Stimulated activated naive CD8-positive, alpha-beta T cell treated with anti-CD3 and anti-CD28 coated beads, Interleukin-15, Interleukin-2, amounts not matched to agents 100 ng/mL and 50 ng/mL, for 24 hours (primary cell): ENCODE results near the gene SHF.
"Not testable (repeated sequence)": the region's sequence is repeated elsewhere in the genome, so short reads cannot be mapped to it uniquely, and the experiment has no call there.

ENCODE experiments used
- H3K27ac Mint-ChIP-seq: one replicate; pipeline ENCODE4 v1.8.0; 2021; ENCODE audit warnings: mild to moderate bottlenecking, mixed read lengths
- H3K27me3 Mint-ChIP-seq: one replicate; pipeline ENCODE4 v1.8.0; 2021; ENCODE audit warnings: mixed read lengths
- H3K36me3 Mint-ChIP-seq: one replicate; pipeline ENCODE4 v1.8.0; 2021; ENCODE audit warnings: low read depth, mixed read lengths
- H3K4me1 Mint-ChIP-seq: one replicate; pipeline ENCODE4 v1.8.0; 2021; ENCODE audit warnings: low read depth, mixed read lengths
- H3K4me3 Mint-ChIP-seq: one replicate; pipeline ENCODE4 v1.8.0; 2021; ENCODE audit warnings: mild to moderate bottlenecking, mixed read lengths
- H3K9me3 Mint-ChIP-seq: one replicate; pipeline ENCODE4 v1.8.0; 2021; ENCODE audit warnings: mixed read lengths

The SHF gene, protein sequence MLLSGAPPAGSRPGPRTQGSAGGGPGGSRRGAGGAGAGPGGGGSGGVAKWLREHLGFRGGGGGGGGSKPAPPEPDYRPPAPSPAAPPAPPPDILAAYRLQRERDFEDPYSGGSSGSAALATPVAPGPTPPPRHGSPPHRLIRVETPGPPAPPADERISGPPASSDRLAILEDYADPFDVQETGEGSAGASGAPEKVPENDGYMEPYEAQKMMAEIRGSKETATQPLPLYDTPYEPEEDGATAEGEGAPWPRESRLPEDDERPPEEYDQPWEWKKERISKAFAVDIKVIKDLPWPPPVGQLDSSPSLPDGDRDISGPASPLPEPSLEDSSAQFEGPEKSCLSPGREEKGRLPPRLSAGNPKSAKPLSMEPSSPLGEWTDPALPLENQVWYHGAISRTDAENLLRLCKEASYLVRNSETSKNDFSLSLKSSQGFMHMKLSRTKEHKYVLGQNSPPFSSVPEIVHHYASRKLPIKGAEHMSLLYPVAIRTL

DNA sequence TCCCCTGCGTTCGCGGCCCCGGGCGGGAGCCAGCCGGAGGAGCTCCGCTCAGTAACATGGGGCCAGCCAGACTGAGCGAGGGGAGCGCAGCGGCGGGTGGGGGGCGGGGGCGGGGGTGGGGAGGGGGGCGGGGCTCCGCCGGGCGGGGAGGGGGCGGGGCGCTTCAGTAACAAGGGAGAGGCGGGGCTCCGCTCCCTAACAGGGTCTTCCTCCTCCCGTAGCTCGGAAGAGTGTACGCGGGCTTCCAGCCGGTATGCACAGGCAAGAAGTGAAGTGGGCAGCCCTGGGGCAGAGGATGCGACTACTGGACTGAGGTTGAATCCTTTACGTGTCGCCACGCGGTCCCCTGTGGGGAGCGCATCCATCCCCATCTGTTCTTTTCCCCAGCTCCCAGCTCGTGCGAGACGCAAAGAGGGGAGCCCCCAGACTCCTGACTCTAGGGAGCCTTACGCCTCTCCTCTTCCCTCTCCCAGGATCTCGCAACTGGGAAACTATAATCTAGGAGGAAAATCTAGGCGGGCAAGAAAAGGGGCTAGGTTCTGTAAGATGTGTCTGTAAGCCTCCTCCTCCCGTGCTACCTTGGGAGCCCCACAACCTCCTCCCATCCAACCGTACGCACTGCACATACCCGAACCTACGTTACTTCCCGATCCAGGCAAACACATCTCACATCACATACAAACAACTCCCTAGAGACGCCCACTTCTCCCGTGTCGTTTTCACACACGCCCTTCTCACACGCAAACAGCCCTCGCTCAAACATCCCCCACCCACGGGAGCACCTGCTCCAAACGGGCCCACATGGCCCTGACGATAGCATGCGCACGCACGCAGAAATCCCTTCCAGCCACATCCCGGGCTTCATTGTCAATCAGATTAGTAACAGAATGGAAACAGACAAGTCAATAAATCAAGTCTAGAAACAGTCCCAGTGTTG lies at the start of gene SHF:
Gene SHF (minus strand): TSS at position 73 of the 937 bp plus-strand sequence. CDS start 15 bp downstream, at position 58.
- Mint-ChIP-seq H3K27me3 (peaks cover 3% of the 10 kb centered on the region), H3K27ac (peak within 1 kb of the TSS; percentile 98), H3K36me3 (no peaks in the 10 kb centered on the region), H3K4me1 (peaks cover 32% of the 10 kb centered on the region), H3K4me3 (peak within 1 kb of the TSS; percentile 90), H3K9me3 (no peaks in the 10 kb centered on the region)

DNA sequence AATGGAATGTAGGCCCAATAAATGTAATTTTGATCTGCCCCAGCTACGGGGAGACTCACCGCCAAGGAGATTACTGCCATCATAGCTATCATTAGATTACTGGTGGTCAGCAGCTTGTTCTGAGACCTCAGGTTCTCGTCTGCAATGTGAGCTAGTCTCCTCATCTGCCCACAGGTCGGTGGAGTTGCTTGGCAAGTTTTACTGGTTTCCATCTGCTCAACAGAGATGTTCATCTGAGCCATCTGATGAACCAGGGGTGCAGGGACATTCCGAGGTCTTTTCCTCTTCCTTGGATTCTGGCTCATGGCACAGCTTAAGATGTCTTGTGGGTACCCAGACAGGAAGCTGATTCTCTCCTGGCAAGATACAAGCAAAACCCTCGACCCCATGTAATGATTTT lies 49.0 kb upstream of the SHF start:
- H3K27ac Mint-ChIP-seq, H3K27me3 Mint-ChIP-seq, H3K4me1 Mint-ChIP-seq, H3K4me3 Mint-ChIP-seq, H3K36me3 Mint-ChIP-seq: not testable (repeated sequence)
- H3K9me3 Mint-ChIP-seq: peaks cover 51% of the 10 kb centered on the region

DNA sequence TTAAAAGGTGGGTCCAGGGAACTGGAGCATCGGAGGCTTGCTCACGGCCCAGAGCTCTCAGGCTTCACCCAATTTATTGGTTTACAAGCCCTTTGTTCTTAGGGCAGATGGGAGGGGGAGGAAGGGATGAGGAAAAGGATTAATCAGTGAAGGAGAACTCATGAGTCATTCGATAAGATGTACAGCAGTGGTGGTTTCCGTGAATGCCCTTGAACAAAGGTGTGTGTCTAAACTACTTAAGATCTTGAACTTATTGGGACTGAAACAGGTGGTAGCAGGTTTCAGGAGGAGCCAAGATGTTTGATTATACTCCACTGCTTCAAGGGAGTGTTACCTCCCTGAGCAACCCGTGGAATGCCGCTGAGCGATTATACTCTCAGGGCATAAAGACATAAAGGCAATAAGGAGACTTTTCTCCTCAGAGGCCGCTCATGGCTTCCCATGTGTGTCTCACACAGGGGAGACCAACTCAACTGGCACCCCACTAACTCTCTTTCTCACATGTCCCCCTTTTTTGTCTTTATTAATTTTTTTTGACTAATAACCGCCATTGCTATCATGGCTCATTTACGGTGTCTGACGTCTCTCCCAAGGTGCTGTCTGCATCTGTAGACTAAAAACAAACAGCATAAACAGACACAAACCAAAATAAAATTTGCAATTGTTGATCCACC lies 46.9 kb upstream of the SHF start:
- Mint-ChIP-seq H3K27ac (no peak overlapping the region), H3K9me3 (peaks cover 35% of the 10 kb centered on the region), H3K27me3 (no peaks in the 10 kb centered on the region), H3K4me1 (no peaks in the 10 kb centered on the region), H3K4me3 (no peak overlapping the region), H3K36me3 (no peaks in the 10 kb centered on the region)

DNA sequence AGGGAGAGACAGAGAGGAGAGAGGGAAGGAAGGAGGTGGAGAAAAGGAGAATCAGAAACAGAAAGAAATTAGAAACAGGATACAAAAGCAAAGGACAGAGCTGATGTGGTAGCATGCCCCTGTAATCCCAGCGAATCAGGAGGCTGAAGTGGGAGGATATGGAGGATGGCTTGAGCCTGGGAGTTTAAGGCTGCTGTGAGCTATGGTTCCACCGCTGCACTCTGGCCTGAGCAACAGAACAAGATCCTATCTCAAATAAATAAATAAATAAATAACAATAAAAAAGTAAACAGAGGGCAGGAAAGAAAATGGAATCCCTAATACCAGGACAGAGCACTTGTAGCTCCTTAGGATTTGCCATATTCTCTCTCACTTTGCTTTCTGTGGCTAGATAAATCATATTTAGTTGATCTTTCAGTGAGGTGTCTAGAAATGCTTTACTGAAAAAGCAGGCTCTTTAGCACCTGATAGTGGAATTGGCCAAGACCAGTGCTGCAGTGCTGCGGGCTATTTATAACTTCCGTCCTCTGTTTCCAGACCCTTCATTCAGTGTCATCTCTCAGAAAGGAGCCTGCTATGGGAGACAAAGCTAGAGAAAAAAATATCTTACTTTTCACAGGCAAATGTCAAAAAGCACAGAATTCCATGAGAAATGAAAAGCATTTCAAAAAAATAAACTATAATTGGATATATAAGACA lies 44.2 kb upstream of the SHF start:
- Mint-ChIP-seq H3K36me3 (no peaks in the 10 kb centered on the region), H3K27me3 (peaks cover 4% of the 10 kb centered on the region), H3K27ac (no peak overlapping the region), H3K9me3 (peaks cover 19% of the 10 kb centered on the region), H3K4me1 (no peaks in the 10 kb centered on the region), H3K4me3 (no peak overlapping the region)

DNA sequence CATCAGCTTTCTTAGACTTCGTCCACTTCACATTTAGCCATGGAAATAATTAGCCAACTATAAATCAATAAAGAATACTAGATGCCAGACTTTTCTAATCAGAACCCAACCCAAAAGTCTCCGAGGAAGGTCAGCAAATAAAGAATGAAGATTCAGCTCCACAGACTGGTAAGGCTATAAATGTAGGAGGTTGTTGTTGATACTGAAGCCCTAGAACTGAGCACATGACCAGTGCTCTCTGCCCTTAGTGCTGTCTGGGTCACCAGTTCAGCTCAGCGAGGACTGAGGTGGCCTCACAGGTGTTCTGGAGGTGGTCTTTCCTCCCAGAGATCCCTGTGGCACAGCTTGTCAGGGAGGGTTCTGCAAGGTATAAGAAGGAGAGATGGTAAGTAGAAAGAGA lies 43.4 kb upstream of the SHF start:
- Mint-ChIP-seq H3K27ac (no peak overlapping the region), H3K4me3 (no peak overlapping the region), H3K9me3 (peaks cover 11% of the 10 kb centered on the region), H3K27me3 (peaks cover 4% of the 10 kb centered on the region), H3K4me1 (no peaks in the 10 kb centered on the region), H3K36me3 (no peaks in the 10 kb centered on the region)

DNA sequence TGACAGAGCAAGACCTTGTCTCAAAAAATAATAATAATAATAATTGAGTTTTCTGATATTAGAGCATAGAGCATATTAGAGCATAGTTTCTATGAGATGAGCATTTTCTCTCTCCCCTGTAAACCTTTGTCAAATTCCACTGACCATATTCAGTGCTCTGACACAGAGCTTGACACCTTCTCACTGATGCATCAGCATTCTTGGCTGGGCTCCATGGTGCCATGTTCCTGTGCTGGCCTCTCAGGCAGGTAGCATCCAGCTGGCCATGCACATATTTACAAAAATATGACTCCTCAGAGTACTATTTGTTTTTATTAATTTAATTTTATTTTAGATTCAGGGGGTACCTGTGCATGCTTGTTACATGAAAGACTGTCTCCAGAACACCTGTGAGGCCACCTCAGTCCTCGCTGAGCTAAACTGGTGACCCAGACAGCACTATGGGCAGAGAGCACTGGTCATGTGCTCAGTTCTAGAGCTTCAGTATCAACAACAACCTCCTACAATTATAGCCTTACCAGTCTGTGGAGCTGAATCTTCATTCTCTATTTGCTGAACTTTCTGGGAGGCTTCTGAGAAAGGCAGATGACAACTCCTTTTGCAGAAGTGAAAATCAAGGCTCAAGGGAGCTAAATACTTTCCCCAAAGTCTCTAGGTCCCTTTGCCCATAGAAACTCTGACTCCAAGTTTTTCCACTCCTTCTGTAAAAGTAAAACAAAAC lies 42.6 kb upstream of the SHF start:
- Mint-ChIP-seq H3K4me3 (no peak overlapping the region), H3K27me3 (peaks cover 4% of the 10 kb centered on the region), H3K4me1 (no peaks in the 10 kb centered on the region), H3K27ac (no peak overlapping the region), H3K36me3 (no peaks in the 10 kb centered on the region), H3K9me3 (peaks cover 6% of the 10 kb centered on the region)

DNA sequence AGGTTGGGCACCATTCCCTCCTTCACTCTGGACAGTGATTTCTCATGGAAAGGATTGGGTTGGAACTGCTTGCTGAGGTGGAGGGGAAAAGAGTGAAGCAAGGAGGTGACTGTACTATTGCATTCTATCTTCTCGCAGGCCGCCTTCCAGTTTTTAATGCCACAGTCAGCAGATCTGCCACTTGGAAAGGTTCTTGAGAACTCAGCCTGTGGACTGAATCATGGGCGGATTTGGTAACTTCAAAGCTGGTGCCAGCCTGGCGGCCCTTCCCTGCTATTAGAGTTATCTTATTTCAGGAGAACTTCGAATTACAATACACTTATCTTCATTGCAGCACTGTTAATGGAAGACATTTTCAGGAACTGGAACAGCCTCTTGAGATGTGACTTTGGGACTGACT lies 41.2 kb upstream of the SHF start:
- H3K4me3 Mint-ChIP-seq: no peak overlapping the region
- no peaks in the 10 kb centered on the region for H3K9me3 Mint-ChIP-seq
- H3K36me3 Mint-ChIP-seq: no peaks in the 10 kb centered on the region
- no peaks in the 10 kb centered on the region for H3K4me1 Mint-ChIP-seq
- H3K27me3 Mint-ChIP-seq: peaks cover 8% of the 10 kb centered on the region
- H3K27ac Mint-ChIP-seq: no peak overlapping the region

DNA sequence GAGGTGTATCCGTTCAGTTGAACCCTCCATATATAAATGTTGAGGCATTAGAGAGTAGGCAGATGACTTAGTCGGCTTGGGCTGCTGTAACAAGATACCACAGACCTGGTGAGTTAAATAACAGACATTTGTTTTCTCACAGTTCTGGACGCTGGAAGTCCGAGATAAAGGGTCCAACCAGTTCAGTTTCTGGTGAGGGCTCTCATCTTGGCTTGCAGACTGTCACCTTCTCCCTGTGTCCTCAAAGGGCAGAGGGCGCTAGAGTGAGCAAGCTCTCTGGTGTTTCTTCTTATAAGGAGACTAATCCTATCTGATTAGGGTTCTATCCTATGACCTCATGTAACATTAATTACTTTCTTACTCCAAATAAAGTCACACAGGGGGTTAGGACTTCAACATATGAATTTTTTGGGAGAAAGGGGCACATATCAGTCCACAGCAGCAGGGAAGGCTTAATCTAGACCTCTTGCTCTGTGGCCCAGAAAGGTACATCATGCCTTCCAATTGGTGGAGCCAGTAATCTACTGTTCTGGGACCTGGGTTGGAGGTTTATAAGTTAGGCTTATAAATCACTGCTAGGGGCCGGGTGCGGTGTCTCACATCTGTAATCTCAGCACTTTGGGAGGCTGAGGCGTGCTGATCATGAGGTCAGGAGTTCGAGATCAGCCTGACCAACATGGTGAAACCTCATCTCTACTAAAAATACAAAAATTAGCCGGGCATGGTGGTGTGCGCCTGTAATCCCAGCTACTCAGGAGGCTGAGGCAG lies 37.9 kb upstream of the SHF start:
- Mint-ChIP-seq H3K9me3 (no peaks in the 10 kb centered on the region), H3K36me3 (no peaks in the 10 kb centered on the region), H3K27me3 (peaks cover 27% of the 10 kb centered on the region), H3K4me3 (no peak overlapping the region), H3K27ac (no peak overlapping the region), H3K4me1 (no peaks in the 10 kb centered on the region)

DNA sequence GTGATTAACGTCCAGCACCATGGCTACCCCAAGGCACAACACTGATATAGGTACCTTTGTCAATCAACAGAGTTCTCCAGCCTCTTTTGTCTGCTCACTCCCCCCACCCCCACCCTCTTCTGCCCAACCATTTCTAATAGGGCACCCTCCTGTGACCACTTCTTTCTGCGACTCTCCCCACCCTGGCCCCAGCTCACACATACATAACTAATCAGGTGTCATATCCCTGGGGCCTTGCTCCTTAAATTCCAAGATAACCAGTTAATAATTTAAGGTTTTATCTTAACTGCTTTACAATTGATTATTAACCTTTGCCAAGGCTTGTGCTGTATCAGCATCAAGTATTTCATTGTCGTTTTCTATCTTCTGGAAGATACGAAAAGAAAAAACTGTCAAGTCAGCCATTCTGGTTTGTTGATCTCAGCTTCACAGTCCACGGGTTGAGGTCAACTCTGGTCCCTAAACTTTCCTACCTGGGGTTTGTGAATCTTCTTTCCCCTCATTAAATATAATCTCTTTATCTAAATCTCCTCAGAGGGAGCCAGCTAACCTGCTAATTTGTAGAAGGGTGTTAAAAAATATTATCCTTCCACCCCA lies 37.0 kb upstream of the SHF start:
- no peak overlapping the region for H3K4me3 Mint-ChIP-seq
- H3K36me3 Mint-ChIP-seq: no peaks in the 10 kb centered on the region
- peaks cover 27% of the 10 kb centered on the region for H3K27me3 Mint-ChIP-seq
- H3K27ac Mint-ChIP-seq: no peak overlapping the region
- H3K4me1 Mint-ChIP-seq: no peaks in the 10 kb centered on the region
- H3K9me3 Mint-ChIP-seq: no peaks in the 10 kb centered on the region

DNA sequence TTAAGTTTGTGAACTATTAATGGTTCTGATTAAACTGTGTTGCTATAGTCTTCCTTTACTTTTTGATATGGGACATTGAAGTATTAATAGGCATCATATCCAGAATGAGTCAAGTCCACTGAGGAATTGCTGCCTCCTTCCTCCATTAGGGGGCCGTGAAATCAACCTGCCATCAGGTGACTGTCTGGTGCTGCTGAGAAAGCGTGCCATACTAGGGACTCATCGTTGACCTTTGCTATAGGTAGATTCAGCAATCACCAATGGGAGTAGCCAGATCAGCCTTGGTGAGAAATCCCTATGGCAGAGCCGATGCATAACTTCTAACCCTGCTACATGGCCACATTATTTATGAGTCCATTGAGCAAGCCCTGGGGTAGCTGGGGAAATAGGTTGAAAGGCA lies 34.2 kb upstream of the SHF start:
- H3K9me3 Mint-ChIP-seq: no peaks in the 10 kb centered on the region
- H3K36me3 Mint-ChIP-seq: no peaks in the 10 kb centered on the region
- H3K27me3 Mint-ChIP-seq: peaks cover 23% of the 10 kb centered on the region
- H3K27ac Mint-ChIP-seq: no peak overlapping the region
- H3K4me3 Mint-ChIP-seq: no peak overlapping the region
- no peaks in the 10 kb centered on the region for H3K4me1 Mint-ChIP-seq

DNA sequence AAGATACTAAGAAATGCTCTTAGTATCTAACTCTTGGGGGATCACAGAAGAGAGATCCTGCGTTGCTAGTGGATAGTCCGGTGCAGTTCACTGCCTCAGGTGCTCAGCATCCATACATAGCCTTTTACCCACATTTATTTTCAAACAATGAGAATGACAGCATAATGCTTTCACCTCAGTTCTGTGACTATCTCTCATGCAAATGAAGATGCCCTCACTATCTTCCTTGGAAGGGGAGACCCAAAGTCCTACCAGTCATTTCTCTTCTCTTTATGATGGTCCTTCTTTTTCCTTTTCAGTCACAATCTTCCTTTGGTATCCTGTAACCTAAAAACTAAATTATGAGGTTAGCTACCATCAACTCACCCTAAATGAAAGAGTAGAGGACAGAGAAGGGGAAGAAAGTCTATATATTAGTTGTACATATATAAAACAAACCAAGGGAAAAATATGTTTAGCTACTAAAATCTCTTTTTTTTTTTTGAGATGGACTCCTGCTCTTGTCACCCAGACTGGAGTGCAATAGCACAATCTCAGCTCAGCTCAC lies 33.4 kb upstream of the SHF start:
- Mint-ChIP-seq H3K4me3 (no peak overlapping the region), H3K36me3 (no peaks in the 10 kb centered on the region), H3K27ac (no peak overlapping the region), H3K9me3 (no peaks in the 10 kb centered on the region), H3K4me1 (no peaks in the 10 kb centered on the region), H3K27me3 (peaks cover 23% of the 10 kb centered on the region)

DNA sequence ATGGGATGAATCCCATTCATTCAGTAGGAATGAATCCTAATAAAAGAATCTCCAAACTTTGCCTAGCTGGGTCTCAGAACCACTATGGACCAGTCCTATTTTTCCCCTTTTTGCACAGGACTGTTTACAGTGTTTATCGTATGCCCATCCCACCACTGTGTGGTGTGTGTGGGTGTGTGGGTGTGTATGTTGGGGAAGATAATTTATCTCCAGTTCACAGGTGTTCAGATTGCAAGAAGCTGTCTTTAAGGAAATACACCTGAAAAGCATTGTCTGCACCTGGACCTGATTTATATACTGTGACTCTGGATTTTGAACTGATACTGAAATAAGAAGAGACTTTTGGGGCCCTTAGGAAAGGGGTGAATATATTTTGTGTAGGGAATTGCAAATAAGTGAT lies 24.7 kb upstream of the SHF start:
- Mint-ChIP-seq H3K27ac (no peak overlapping the region), H3K4me1 (no peaks in the 10 kb centered on the region), H3K36me3 (no peaks in the 10 kb centered on the region), H3K27me3 (peaks cover 6% of the 10 kb centered on the region), H3K4me3 (no peak overlapping the region), H3K9me3 (no peaks in the 10 kb centered on the region)

DNA sequence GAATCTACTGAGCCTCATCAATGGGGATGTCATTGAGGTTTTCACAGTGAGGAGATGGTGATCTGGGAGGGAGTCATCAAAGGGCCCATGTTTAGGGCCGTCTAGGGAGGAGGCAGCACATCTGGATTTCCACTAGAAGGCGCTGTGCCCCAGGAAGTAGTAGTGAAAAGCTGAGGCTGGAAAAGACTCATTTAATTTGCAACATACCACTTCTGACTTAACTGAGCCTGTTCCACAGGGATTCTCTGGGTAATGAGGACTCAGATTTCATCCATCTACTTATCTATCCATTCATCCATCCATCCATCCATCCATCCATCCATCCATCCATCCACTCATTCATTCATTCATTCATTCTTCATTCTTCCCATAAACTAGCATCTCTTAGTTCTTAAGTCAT lies 17.4 kb upstream of the SHF start:
- Mint-ChIP-seq H3K27ac (peak overlapping the region; percentile 16), H3K36me3 (no peaks in the 10 kb centered on the region)

More for the DNA sequence above, 17.4 kb upstream of the SHF start:
- H3K4me3 Mint-ChIP-seq: no peak overlapping the region
- H3K27me3 Mint-ChIP-seq: peaks cover 7% of the 10 kb centered on the region
- H3K4me1 Mint-ChIP-seq: peaks cover 3% of the 10 kb centered on the region
- no peaks in the 10 kb centered on the region for H3K9me3 Mint-ChIP-seq
